HEK293T (cell line): ENCODE data around the gene CAMK2D.

Experiments used
- CTCF ChIA-PET: fragments of 350-600 bp; formaldehyde crosslinking; extraction: SDS; loops from one replicate; lab custom pipeline; 2021; ENCODE audit warnings: antibody characterized with exemption, inconsistent platforms; lab: Yijun Ruan, JAX
- POLR2A ChIA-PET: fragments of 350-600 bp; formaldehyde crosslinking; extraction: SDS; loops from one replicate; lab custom pipeline; 2020; ENCODE audit warnings: antibody characterized with exemption, inconsistent platforms; lab: Yijun Ruan, JAX
- DNase-seq: peaks from one replicate; pipeline ENCODE4 v3.0.0; 2012; ENCODE audit warnings: mixed read lengths; ENCODE audit errors: extremely low spot score
- ARNT ChIP-seq: fragments of 450-650 bp; IDR thresholded peaks from 2 replicates; pipeline ENCODE4 v1.6.1; 2017; ENCODE audit warnings: mild to moderate bottlenecking
- BHLHE40 ChIP-seq: fragments of 450-650 bp; IDR thresholded peaks from 2 replicates; pipeline ENCODE4 v1.6.1; 2016; ENCODE audit warnings: mild to moderate bottlenecking, moderate library complexity, borderline replicate concordance
- CTBP1 ChIP-seq: fragments of 450-650 bp; IDR thresholded peaks from 2 replicates; pipeline ENCODE4 v1.6.1; 2016; ENCODE audit warnings: borderline replicate concordance
- ELF4 ChIP-seq: fragments of 450-650 bp; IDR thresholded peaks from 2 replicates; pipeline ENCODE4 v1.6.1; 2017; ENCODE audit warnings: antibody characterized with exemption
- FOXA1 ChIP-seq: fragments of 450-650 bp; IDR thresholded peaks from 2 replicates; pipeline ENCODE4 v1.6.1; 2016; ENCODE audit warnings: mild to moderate bottlenecking
- FOXK2 ChIP-seq: fragments of 450-650 bp; IDR thresholded peaks from 2 replicates; pipeline ENCODE4 v1.6.1; 2016; ENCODE audit warnings: mild to moderate bottlenecking
- FOXM1 ChIP-seq: fragments of 450-650 bp; IDR thresholded peaks from 2 replicates; pipeline ENCODE4 v1.6.1; 2017; ENCODE audit warnings: mild to moderate bottlenecking, borderline replicate concordance
- HDGF ChIP-seq: fragments of 450-650 bp; IDR thresholded peaks from 2 replicates; pipeline ENCODE4 v1.6.1; 2017; ENCODE audit warnings: antibody characterized with exemption, borderline replicate concordance
- L3MBTL2 ChIP-seq: fragments of 450-650 bp; conservative IDR thresholded peaks from 2 replicates; pipeline ENCODE4 v1.6.1; 2016; ENCODE audit warnings: mild to moderate bottlenecking
- LEF1 ChIP-seq: fragments of 450-650 bp; IDR thresholded peaks from 2 replicates; pipeline ENCODE4 v1.6.1; 2017; ENCODE audit warnings: mild to moderate bottlenecking, borderline replicate concordance
- NFRKB ChIP-seq: fragments of 450-650 bp; IDR thresholded peaks from 2 replicates; pipeline ENCODE4 v1.6.1; 2016; ENCODE audit warnings: mild to moderate bottlenecking, moderate library complexity
- SP1 ChIP-seq: fragments of 450-650 bp; IDR thresholded peaks from 2 replicates; pipeline ENCODE4 v1.6.1; 2017
- SUZ12 ChIP-seq: fragments of 450-650 bp; IDR thresholded peaks from 2 replicates; pipeline ENCODE4 v1.6.1; 2016; ENCODE audit warnings: mild to moderate bottlenecking
- TARDBP ChIP-seq: fragments of 450-650 bp; IDR thresholded peaks from 2 replicates; pipeline ENCODE4 v1.6.1; 2016
- ZNF384 ChIP-seq: fragments of 450-650 bp; IDR thresholded peaks from 2 replicates; pipeline ENCODE4 v1.6.1; 2016
- TF ChIP-seq, protein P1 (sequence below): fragments of 450-650 bp; IDR thresholded peaks from 2 replicates; pipeline ENCODE4 v1.6.1; 2016

Gene CAMK2D

DNA sequence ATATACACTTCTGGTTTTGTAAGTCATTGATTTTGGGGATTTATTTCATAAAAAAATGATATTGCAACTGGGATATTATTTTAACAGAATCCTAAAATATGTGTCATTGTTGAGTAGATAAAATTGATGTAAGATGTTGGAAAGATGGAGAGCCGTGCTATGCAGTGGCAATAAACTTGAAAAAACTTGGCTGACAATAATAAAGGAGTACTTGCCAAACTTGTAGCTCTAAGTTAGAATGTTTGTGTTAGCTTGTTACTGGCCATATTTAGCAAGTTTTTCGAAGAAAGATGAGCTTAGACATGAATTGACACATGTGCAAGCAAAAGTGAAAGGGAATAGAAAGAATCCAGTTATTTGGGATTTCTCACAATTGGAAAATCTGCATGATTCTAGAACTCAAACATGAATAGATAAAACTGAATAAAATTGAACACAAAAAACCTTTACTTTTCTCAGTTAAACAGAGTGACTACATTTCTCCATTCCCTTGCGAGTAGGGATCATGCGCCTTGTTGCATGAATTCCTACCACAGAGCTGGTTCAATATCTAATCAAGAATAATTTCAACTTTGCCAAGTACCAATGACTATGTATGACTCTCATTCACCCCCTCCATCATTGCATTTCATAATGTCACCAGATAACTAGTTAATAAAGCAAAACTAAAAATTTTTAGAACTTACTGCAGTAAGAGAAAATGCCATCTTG, 327.8 kb downstream of the CAMK2D start:
- ChIA-PET CTCF (no interaction called here), POLR2A (no interaction called here)
- TF ChIP-seq L3MBTL2 (no peak), SUZ12 (no peak), ELF4 (no peak), BHLHE40 (no peak), HDGF (no peak), ARNT (no peak)
- no peak for DNase-seq

DNA sequence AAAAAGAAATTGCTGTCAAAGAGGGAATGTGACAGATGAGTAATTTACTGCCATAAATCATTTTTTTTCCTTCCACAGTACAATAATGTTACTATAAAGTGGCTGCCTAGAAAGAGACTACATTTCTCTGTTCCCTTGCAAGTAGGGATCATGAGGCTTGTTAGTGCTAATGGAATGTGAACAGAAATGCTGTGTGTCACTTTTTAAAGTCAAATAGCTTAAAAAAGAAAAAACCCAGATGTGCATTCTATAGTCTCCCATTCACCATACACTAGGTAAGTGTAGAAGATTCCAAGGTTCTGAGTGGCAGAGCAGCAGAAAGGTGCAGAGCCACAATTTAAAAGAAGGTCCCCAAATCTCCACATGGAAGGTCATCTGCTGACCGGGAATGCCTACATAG, 328.4 kb downstream of the CAMK2D start:
- no peak for DNase-seq
- POLR2A ChIA-PET, result no interaction called here
- CTCF ChIA-PET, result no interaction called here
- TF ChIP-seq HDGF (no peak), TARDBP (no peak), ELF4 (no peak), ZNF384 (no peak), BHLHE40 (no peak), NFRKB (no peak)
- TF ChIP-seq, protein P1, sequence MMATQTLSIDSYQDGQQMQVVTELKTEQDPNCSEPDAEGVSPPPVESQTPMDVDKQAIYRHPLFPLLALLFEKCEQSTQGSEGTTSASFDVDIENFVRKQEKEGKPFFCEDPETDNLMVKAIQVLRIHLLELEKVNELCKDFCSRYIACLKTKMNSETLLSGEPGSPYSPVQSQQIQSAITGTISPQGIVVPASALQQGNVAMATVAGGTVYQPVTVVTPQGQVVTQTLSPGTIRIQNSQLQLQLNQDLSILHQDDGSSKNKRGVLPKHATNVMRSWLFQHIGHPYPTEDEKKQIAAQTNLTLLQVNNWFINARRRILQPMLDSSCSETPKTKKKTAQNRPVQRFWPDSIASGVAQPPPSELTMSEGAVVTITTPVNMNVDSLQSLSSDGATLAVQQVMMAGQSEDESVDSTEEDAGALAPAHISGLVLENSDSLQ, result peak; percentile 17; the same call in 1 of the 2 replicates

DNA sequence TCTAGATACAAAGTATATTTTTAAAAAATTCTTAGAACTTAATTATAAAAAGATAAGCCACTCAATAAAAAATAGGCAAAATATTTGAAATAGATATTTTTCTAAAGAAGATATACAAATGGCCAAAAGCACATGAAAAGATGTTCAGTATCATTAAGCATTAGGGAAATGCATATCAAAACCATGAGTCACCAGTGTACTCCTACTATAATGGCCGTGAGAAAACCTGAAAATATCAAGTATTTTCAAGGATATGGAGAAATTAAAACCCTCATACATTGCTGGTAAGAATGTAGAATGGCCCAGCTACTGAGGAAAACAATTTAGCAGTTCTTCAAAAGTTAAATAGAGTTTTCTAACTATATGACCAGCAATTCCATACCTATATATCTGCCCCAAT, 337.9 kb downstream of the CAMK2D start:
- ChIA-PET POLR2A (no interaction called here), CTCF (no interaction called here)
- DNase-seq, result no peak
- TF ChIP-seq ELF4, result no peak
- no peak for TF ChIP-seq SUZ12
- TF ChIP-seq FOXM1, result no peak
- no peak for TF ChIP-seq L3MBTL2
- TF ChIP-seq SP1, result no peak
- TF ChIP-seq BHLHE40, result no peak
- TF ChIP-seq NFRKB, result no peak
- TF ChIP-seq FOXA1, result no peak
- TF ChIP-seq CTBP1, result no peak
- TF ChIP-seq, protein P1, result no peak

DNA sequence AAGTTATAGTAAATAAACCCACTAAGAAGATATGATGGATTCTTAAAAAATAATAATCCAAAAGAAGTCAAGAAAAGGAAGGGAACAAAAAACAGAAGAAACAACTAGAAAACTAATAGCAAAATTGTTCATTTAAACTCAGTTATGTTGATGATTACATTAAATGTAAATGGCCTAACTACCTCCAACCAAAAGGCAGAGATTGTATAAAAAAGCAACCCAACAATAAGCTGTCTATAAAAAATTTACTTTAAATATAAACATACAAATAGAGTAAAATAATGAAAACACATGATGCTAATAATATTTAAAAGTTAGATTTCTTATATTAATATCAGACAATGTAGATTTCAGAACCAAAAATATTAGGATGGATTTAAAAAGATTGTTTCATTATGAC, 340.6 kb downstream of the CAMK2D start:
- ChIA-PET CTCF (no interaction called here), POLR2A (no interaction called here)
- no peak for TF ChIP-seq FOXM1
- TF ChIP-seq SUZ12, result no peak
- TF ChIP-seq FOXK2, result no peak
- TF ChIP-seq TARDBP, result no peak
- no peak for TF ChIP-seq NFRKB
- TF ChIP-seq CTBP1, result no peak
- TF ChIP-seq SP1, result no peak
- TF ChIP-seq ZNF384, result no peak
- TF ChIP-seq HDGF, result no peak
- no peak for TF ChIP-seq ARNT
- TF ChIP-seq LEF1, result no peak
- TF ChIP-seq, protein P1, result no peak
- TF ChIP-seq ELF4, result no peak
- no peak for TF ChIP-seq BHLHE40
- no peak for TF ChIP-seq L3MBTL2
- no peak for TF ChIP-seq FOXA1
- no peak for DNase-seq

DNA sequence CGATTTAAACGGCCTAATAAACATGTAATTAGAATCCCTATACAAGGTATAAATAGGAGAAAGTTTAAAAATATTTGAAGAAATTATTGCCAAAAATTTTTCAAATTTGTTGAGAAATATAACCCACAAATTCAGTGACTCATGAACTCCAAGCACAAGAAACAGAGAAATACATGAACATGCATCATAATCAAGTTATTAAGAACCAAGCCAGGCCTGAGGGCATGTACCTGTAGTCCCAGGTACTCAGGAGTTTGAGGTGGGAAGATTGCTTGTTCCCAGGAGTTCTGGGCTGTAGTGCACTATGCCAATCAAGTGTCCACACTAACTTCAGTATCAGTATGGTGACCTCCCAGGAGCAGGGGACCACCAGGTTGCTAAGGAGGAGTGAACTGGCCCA, 341.9 kb downstream of the CAMK2D start:
- TF ChIP-seq FOXM1 (no peak), FOXK2 (no peak), LEF1 (no peak), ZNF384 (no peak), NFRKB (no peak), FOXA1 (no peak), BHLHE40 (no peak)
- CTCF ChIA-PET, result no interaction called here
- POLR2A ChIA-PET, result no interaction called here
- no peak for DNase-seq

DNA sequence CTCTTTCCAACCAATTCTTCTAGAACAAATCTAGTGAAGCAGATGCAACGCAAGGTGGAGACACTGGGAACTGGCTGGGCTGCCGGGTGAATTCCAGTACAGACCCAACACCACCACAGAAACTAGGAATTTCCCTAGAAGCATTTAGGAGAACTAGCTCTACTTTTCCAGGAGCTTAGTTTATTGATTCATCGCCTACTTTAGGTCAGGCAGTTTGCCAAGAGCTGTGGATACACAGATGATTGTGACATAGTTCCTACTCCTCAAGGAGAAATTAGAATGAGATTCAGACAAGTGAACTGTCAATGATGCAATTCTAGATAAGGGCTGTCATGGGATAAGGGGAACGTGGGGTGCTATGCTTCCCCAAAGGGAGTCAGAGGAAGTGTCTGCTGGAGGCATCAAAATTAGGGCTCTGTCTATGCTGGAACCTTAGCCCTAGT, 350.0 kb downstream of the CAMK2D start:
- DNase-seq, result no peak
- POLR2A ChIA-PET, result no interaction called here
- CTCF ChIA-PET, result no interaction called here
- no peak for TF ChIP-seq CTBP1
- TF ChIP-seq HDGF, result no peak
- no peak for TF ChIP-seq ARNT
- TF ChIP-seq ELF4, result no peak
- no peak for TF ChIP-seq FOXA1
- no peak for TF ChIP-seq LEF1
- TF ChIP-seq SP1, result no peak

DNA sequence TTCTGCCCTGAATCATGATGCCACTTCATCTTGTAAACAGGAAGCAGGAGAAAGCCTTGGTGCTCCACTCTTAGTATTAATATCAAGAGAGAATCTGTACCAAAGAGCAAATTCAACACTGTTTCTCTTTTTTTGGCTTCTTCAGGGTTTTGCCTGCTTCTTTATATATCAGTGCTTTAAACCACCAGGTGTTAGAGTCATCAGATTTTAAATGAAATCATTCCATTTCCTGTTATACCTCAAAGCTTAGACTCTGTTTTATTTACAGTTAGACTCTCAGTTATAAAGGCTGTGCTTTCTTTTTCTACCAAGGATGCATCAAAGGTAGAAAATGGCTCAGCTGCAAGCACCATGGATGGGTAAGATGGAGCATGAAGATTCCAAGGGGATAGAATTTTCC, 350.9 kb downstream of the CAMK2D start:
- DNase-seq, result no peak
- CTCF ChIA-PET, result no interaction called here
- TF ChIP-seq TARDBP, result no peak
- TF ChIP-seq FOXM1, result no peak
- no peak for TF ChIP-seq SP1
- TF ChIP-seq ELF4, result no peak
- TF ChIP-seq L3MBTL2, result no peak
- POLR2A ChIA-PET, result no interaction called here
